K562 (cell line): ENCODE results near the gene SLC24A3. TPM values are rescaled to one million over a fixed set of nuclear protein-coding genes. Genes with fewer than 3 reads are reported as not detected.

ENCODE experiments used
- ATAC-seq: fragments of 200-7000 bp; cut with Tn5 transposase; 3 replicates; pipeline ENCODE4 v1.9.1; 2020; ENCODE audit warnings: moderate library complexity
- BruUV-seq: library from RNA; stranded (reverse); fragments of 400-500 nt; replicated peaks from 2 replicates; lab custom pipeline; 2021; lab: Mats Ljungman, UMichigan
- CTCF ChIA-PET: fragments of 300-600 bp; formaldehyde crosslinking; extraction: SDS; loops from one replicate; lab custom pipeline; 2021; ENCODE audit warnings: low intra/inter-chr PET ratio; lab: Yijun Ruan, JAX
- POLR2A ChIA-PET: fragments of 300-600, 350-650 bp; sonication (Branson Sonifier 250); formaldehyde crosslinking; extraction: SDS; loops from one replicate; lab custom pipeline; 2021; ENCODE audit warnings: antibody characterized with exemption, inconsistent platforms; lab: Yijun Ruan, JAX
- DNase-seq, 4 experiments: peaks; one replicate each; pipeline versions ENCODE4 v3.0.0 to v3.0.0-alpha.2; 2011 to 2018; ENCODE audit warnings: low spot score in 3 of 4, mixed read lengths in 3 of 4; ENCODE audit errors: extremely low read depth in 1 of 4
- FAIRE-seq: peaks from 2 replicates; lab custom pipeline; 2011; peaks lifted over from hg19 to GRCh38; lab: Jason Lieb, UNC
- H2AFZ ChIP-seq: 2 replicates; pipeline ENCODE4 v1.6.0; 2011; ENCODE audit warnings: low read depth, low read length, control low read depth, inconsistent platforms
- H3K27ac ChIP-seq: fragments of 200-600 bp; 3 replicates; pipeline ENCODE4 v1.8.0; 2011; ENCODE audit warnings: low read depth, mild to moderate bottlenecking, control low read depth, inconsistent platforms, low read length, moderate library complexity, mixed read lengths; ENCODE audit errors: extremely low read depth
- H3K27me3 ChIP-seq, 2 experiments: fragments of 300-600 bp in 1 of 2; 2 replicates in 1 of 2; 3 replicates in 1 of 2; pipeline versions ENCODE4 v1.6.0 to v1.8.0; 2011; ENCODE audit warnings: inconsistent platforms in 2 of 2, low read length in 2 of 2, mild to moderate bottlenecking in 1 of 2, mixed read lengths in 1 of 2, moderate library complexity in 1 of 2; ENCODE audit not compliant: control insufficient read depth in 2 of 2, insufficient read depth in 2 of 2
- H3K36me3 ChIP-seq: fragments of 300-600 bp; 3 replicates; pipeline ENCODE4 v1.8.0; 2011; ENCODE audit warnings: mild to moderate bottlenecking, low read length, inconsistent platforms; ENCODE audit not compliant: control insufficient read depth, insufficient read depth
- H3K4me1 ChIP-seq, 2 experiments: fragments of 200-600 bp in 1 of 2; replicated peaks in 1 of 2; 2 replicates in 1 of 2; 3 replicates in 1 of 2; pipeline versions ENCODE4 v1.5.1 to v1.8.0; 2011; ENCODE audit warnings: inconsistent platforms in 2 of 2, low read length in 2 of 2, mild to moderate bottlenecking in 1 of 2, mixed read lengths in 1 of 2, moderate library complexity in 1 of 2; ENCODE audit not compliant: control insufficient read depth in 2 of 2, insufficient read depth in 2 of 2
- H3K4me2 ChIP-seq: 2 replicates; pipeline ENCODE4 v1.6.1; 2011; ENCODE audit warnings: low read length, control low read depth, inconsistent platforms, mixed read lengths; ENCODE audit not compliant: insufficient read depth
- H3K4me3 ChIP-seq: fragments of 200-600 bp; sonication (generic), shearing (Covaris generic); 2 replicates; pipeline ENCODE4 v1.5.1; 2016; ENCODE audit warnings: control low read depth, inconsistent platforms
- H3K79me2 ChIP-seq: fragments of 200-600 bp; 3 replicates; pipeline ENCODE4 v1.8.0; 2011; ENCODE audit warnings: low read length, inconsistent platforms; ENCODE audit not compliant: control insufficient read depth, insufficient read depth
- H3K9ac ChIP-seq, 2 experiments: 2 replicates each; pipeline versions ENCODE4 v1.6.0 to v1.6.1; 2011; ENCODE audit warnings: low read depth in 2 of 2, low read length in 2 of 2, control low read depth in 1 of 2, inconsistent platforms in 1 of 2, mild to moderate bottlenecking in 1 of 2, mixed read lengths in 1 of 2; ENCODE audit not compliant: insufficient read depth in 1 of 2
- H3K9me1 ChIP-seq: one replicate; pipeline ENCODE4 v1.6.0; 2011; ENCODE audit warnings: inconsistent platforms, mild to moderate bottlenecking, low read length, moderate library complexity; ENCODE audit not compliant: control insufficient read depth, insufficient read depth
- H3K9me3 ChIP-seq: replicated peaks from 2 replicates; pipeline ENCODE4 v1.5.1; 2011; ENCODE audit warnings: low read depth, low read length, inconsistent platforms; ENCODE audit not compliant: control insufficient read depth, insufficient read depth
- H4K20me1 ChIP-seq: replicated peaks from 2 replicates; pipeline ENCODE4 v1.6.1; 2011; ENCODE audit warnings: low read length, inconsistent platforms, mixed read lengths; ENCODE audit not compliant: control insufficient read depth, insufficient read depth
- CCAR2 ChIP-seq: fragments of 200-400 bp; formaldehyde crosslinking; IDR thresholded peaks from 2 replicates; pipeline ENCODE4 v1.6.1; 2017; ENCODE audit warnings: mild to moderate bottlenecking, low read depth, low read length
- CREM ChIP-seq: IDR thresholded peaks from 2 replicates; pipeline ENCODE4 v1.6.1; 2014; ENCODE audit warnings: antibody characterized with exemption, low read depth
- EHMT2 ChIP-seq: fragments of 450-650 bp; IDR thresholded peaks from 2 replicates; pipeline ENCODE4 v1.6.1; 2018; ENCODE audit warnings: antibody characterized with exemption
- HDGF ChIP-seq: fragments of 450-650 bp; IDR thresholded peaks from 2 replicates; pipeline ENCODE4 v1.6.1; 2016
- MIER1 ChIP-seq: fragments of 450-650 bp; IDR thresholded peaks from 2 replicates; pipeline ENCODE4 v1.6.1; 2016; ENCODE audit warnings: antibody characterized with exemption, mild to moderate bottlenecking, low read depth
- MYNN ChIP-seq, 2 experiments: sonication (generic); formaldehyde crosslinking in 1 of 2; IDR thresholded peaks; 2 replicates each; pipeline versions ENCODE4 v1.5.0 to v1.6.1; 2016 to 2020; ENCODE audit warnings: antibody characterized with exemption in 1 of 2, missing genetic modification reagents in 1 of 2
- RBM39 ChIP-seq: fragments of 200-400 bp; formaldehyde crosslinking; optimal IDR thresholded peaks from 2 replicates; pipeline ENCODE3; 2018; ENCODE audit warnings: low read depth, low read length
- SIRT6 ChIP-seq: IDR thresholded peaks from one replicate; pipeline ENCODE4 v1.6.1; 2012; ENCODE audit warnings: low read depth, mild to moderate bottlenecking, control low read depth, inconsistent platforms, low read length, moderate library complexity
- TCF7 ChIP-seq: sonication (generic); IDR thresholded peaks from 2 replicates; pipeline ENCODE4 v1.6.1; 2016; ENCODE audit warnings: antibody characterized with exemption, borderline replicate concordance
- ZC3H4 ChIP-seq: sonication (generic); formaldehyde crosslinking; IDR thresholded peaks from 2 replicates; pipeline ENCODE4 v1.9.0; 2021; ENCODE audit warnings: missing genetic modification reagents, borderline replicate concordance
- ZNF165 ChIP-seq: fragments of 250-450 bp; sonication (Bioruptor Pico); IDR thresholded peaks from 2 replicates; pipeline ENCODE4 v1.4.0; 2020; ENCODE audit warnings: borderline replicate concordance
- ZNF668 ChIP-seq: fragments of 250-450 bp; sonication (Bioruptor Pico); IDR thresholded peaks from 2 replicates; pipeline ENCODE4 v1.8.0; 2022; ENCODE audit warnings: mild to moderate bottlenecking, inconsistent platforms
- ZSCAN29 ChIP-seq: fragments of 450-650 bp; IDR thresholded peaks from 2 replicates; pipeline ENCODE4 v1.6.1; 2017
- ZSCAN32 ChIP-seq: fragments of 450-650 bp; formaldehyde crosslinking; IDR thresholded peaks from 2 replicates; pipeline ENCODE4 v1.4.0; 2020; ENCODE audit warnings: mild to moderate bottlenecking, moderate library complexity
- WGBS: fragments of 100-300 bp; shearing (Covaris generic); methylation state at CpG from one replicate; pipeline ENCODE4 v1.1.6; 2016; ENCODE audit warnings: low coverage, mixed read lengths; ENCODE audit not compliant: insufficient coverage; ENCODE audit errors: missing lambda C conversion rate; 5-methylcytosine and 5-hydroxymethylcytosine counted together
- in situ Hi-C: fragments of 300-500 bp; cut with MboI; formaldehyde crosslinking; loops from 4 replicates; pipeline ENCODE4 v1.15.0; 2018; ENCODE audit warnings: inconsistent platforms, mixed read lengths
- intact Hi-C: fragments of 100-400 bp; cut with micrococcal nuclease; formaldehyde crosslinking; loops from 2 replicates; pipeline ENCODE4 v1.14.2; 2022
- polyA plus RNA-seq, 8 experiments: library from polyadenylated mRNA; depleted of rRNA in 4 of 8; stranded (reverse) in 5 of 8; unstranded in 3 of 8; fragments of >200 nt; fragmentation: Nextera tagmentation in 2 of 8; fragmentation: Illumina TruSeq in 1 of 8; extraction: Ambion mirVana in 2 of 8; extraction: Trizol in 1 of 8; gene quantifications; 2 replicates each; pipeline versions ENCODE4 v1.2.1 to v1.2.3, GENCODE V29; 2011 to 2014; ENCODE audit warnings: inconsistent platforms in 1 of 8, missing spikeins in 1 of 8
- total RNA-seq, 7 experiments: library from RNA; depleted of rRNA in 6 of 7; stranded (reverse); fragments of >200 nt in 6 of 7; fragmentation: Illumina TruSeq in 2 of 7; extraction: Trizol in 2 of 7; gene quantifications; 2 replicates each; pipeline versions ENCODE4 v1.2.1 to v1.2.3, GENCODE V29; 2011 to 2021; ENCODE audit warnings: low replicate concordance in 1 of 7
- TF ChIP-seq, protein P1 (sequence below): fragments of 250-450 bp; sonication (Bioruptor Pico); IDR thresholded peaks from 2 replicates; pipeline ENCODE4 v1.4.0; 2020; ENCODE audit warnings: mild to moderate bottlenecking, moderate library complexity

SLC24A3 gene
- total and polyA plus RNA-seq, 9 of the 15 experiments (the other 6 are each of a cell fraction or from before 2014, with no cell fraction given), result not detected

DNA sequence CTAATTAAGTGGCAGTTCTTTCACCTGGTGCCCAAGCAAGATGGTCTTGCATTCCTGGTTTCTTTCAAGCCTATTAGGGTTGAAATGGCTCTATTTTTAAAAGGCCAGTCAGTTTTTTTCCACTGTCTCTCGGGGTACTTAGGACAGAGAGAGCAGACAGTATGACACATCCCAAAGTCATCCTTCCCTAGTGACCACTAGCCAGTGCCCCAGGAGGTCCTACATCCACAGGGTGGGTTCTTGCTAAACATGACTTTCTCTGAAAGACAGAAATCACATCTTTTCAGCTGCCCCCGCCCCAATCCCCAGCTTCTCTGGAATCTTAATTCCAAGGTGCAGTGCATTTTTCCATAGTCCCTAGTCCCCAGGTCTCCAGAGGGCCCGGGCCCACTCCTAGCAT is 192.4 kb downstream of the SLC24A3 start:
- TF ChIP-seq EHMT2 (no peak), ZC3H4 (CRISPR knock-in tag) (no peak), RBM39 (no peak), MYNN (IDR thresholded peaks at IDR 0.05) (no peak), MYNN (CRISPR knock-in tag; IDR thresholded peaks at IDR 0.05) (no peak), CREM (no peak)
- Histone ChIP-seq H3K9ac (no peak overlapping the region), H3K27me3 (no peaks in the 10 kb centered on the region), H3K9me3 (no peaks in the 10 kb centered on the region), H4K20me1 (no peaks in the 10 kb centered on the region), H2AFZ (no peak overlapping the region), H3K9me1 (no peaks in the 10 kb centered on the region), H3K79me2 (no peaks in the 10 kb centered on the region), H3K27ac (no peak overlapping the region), H3K36me3 (no peaks in the 10 kb centered on the region), H3K4me2 (no peak overlapping the region), H3K4me1 (no peaks in the 10 kb centered on the region), H3K4me3 (no peak overlapping the region)
- no peak for FAIRE-seq
- no TSS peak for BruUV-seq
- WGBS, result 0% methylated on average over 2 of the region's 3 CpGs
- intact Hi-C loops (no loop called here), in situ Hi-C loops (no loop called here)
- ATAC-seq, result no peak
- ChIA-PET CTCF (no interaction called here), POLR2A (no interaction called here)
- no peak for DNase-seq

DNA sequence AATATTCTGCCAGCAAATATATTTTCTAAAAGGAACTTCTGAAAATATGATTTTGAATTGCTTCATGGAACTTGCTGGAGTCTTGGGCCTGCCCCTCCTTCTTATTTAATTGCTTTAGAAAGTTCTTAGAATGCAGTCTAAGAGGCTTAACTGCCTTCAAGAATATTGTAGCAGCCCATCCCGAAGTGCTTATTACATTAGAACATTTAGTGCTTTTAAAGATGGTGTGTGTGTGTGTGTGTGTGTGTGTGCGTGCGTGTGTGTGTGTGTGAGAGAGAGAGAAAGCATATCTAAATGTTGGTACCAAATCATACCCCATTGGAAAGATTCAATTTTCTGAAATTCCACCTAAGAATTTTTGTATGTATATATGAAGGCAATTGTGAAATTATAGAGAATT is 193.5 kb downstream of the SLC24A3 start:
- in situ Hi-C loops, result no loop called here
- Histone ChIP-seq H3K4me3 (no peak overlapping the region), H2AFZ (no peak overlapping the region), H3K79me2 (no peaks in the 10 kb centered on the region), H3K9me1 (no peaks in the 10 kb centered on the region), H3K4me1 (no peaks in the 10 kb centered on the region), H3K36me3 (no peaks in the 10 kb centered on the region), H3K4me2 (no peak overlapping the region), H4K20me1 (no peaks in the 10 kb centered on the region), H3K9ac (no peak overlapping the region), H3K27me3 (no peaks in the 10 kb centered on the region), H3K9me3 (no peaks in the 10 kb centered on the region), H3K27ac (no peak overlapping the region)
- FAIRE-seq, result no peak
- TF ChIP-seq CCAR2, result no peak
- TF ChIP-seq SIRT6, result no peak
- no peak for TF ChIP-seq ZSCAN29
- TF ChIP-seq TCF7, result no peak
- no peak for TF ChIP-seq MIER1
- no peak for TF ChIP-seq ZNF668 (CRISPR knock-in tag)
- no peak for TF ChIP-seq ZSCAN32 (CRISPR knock-in tag)
- TF ChIP-seq, protein P1, sequence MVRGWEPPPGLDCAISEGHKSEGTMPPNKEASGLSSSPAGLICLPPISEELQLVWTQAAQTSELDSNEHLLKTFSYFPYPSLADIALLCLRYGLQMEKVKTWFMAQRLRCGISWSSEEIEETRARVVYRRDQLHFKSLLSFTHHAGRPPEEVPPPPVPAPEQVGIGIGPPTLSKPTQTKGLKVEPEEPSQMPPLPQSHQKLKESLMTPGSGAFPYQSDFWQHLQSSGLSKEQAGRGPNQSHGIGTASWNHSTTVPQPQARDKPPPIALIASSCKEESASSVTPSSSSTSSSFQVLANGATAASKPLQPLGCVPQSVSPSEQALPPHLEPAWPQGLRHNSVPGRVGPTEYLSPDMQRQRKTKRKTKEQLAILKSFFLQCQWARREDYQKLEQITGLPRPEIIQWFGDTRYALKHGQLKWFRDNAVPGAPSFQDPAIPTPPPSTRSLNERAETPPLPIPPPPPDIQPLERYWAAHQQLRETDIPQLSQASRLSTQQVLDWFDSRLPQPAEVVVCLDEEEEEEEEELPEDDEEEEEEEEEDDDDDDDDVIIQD (CRISPR knock-in tag), result no peak
- no peak for TF ChIP-seq ZNF165 (CRISPR knock-in tag)
- TF ChIP-seq HDGF, result no peak
- WGBS, result 8% methylated on average over 1 of the region's 3 CpGs
- no peak for ATAC-seq
- ChIA-PET POLR2A (no interaction called here), CTCF (no interaction called here)
- DNase-seq, result no peak
- BruUV-seq, result no TSS peak
- intact Hi-C loops, result no loop called here
